ENCODE results near the gene NKX3-2. TPM values are rescaled to one million over a fixed set of nuclear protein-coding genes. Genes with fewer than 3 reads are reported as not detected.

The NKX3-2 gene
- total RNA-seq, 2 donors from 2014 or later, result 0.11 to 1.5 TPM

DNA sequence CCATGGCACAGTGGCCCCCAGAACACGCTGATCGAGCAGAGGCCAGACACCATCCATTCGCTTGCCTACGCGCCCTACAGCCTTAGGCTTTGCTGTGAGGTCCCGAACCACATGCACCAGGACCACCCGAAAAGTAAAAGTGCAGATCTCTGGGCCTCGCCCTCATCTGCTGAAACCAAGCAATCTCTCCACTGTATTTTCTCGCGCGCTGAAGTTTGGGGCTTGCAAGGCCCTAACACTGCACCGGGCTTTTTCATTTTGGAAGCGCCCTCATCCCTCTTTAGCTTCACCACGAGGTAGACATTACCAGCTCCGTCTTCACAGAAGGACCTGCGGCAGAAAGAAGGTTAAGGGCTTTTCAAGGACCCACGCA, 21.2 kb downstream of the NKX3-2 start:
- Histone ChIP-seq H3K4me3 (ENCODE audit: low read length) (no peak overlapping the region), H3K27ac (ENCODE audit: low read depth, low read length) (no peak overlapping the region), H3K9me3 (ENCODE audit: control insufficient read depth, low read length) (peaks cover 6% of the 10 kb centered on the region), H3K9ac (ENCODE audit: extremely low read depth, low read length, poor library complexity, severe bottlenecking) (no peak overlapping the region), H3K36me3 (ENCODE audit: control insufficient read depth, insufficient read depth, low read length) (no peaks in the 10 kb centered on the region), H3K4me1 (ENCODE audit: control insufficient read depth, insufficient read depth, low read length) (no peaks in the 10 kb centered on the region), H3K27me3 (ENCODE audit: control insufficient read depth, insufficient read depth, low read length, poor library complexity, severe bottlenecking) (peaks cover 63% of the 10 kb centered on the region)
- Mint-ChIP-seq H3K4me3 (no peak overlapping the region), H3K27me3 (ENCODE audit: insufficient read depth) (peaks cover 36% of the 10 kb centered on the region), H3K27ac (no peak overlapping the region), H3K4me1 (peaks cover 7% of the 10 kb centered on the region), H3K9me3 (peaks cover 17% of the 10 kb centered on the region), H3K36me3 (ENCODE audit: low read depth) (peaks cover 5% of the 10 kb centered on the region)
- TF ChIP-seq, protein P1, sequence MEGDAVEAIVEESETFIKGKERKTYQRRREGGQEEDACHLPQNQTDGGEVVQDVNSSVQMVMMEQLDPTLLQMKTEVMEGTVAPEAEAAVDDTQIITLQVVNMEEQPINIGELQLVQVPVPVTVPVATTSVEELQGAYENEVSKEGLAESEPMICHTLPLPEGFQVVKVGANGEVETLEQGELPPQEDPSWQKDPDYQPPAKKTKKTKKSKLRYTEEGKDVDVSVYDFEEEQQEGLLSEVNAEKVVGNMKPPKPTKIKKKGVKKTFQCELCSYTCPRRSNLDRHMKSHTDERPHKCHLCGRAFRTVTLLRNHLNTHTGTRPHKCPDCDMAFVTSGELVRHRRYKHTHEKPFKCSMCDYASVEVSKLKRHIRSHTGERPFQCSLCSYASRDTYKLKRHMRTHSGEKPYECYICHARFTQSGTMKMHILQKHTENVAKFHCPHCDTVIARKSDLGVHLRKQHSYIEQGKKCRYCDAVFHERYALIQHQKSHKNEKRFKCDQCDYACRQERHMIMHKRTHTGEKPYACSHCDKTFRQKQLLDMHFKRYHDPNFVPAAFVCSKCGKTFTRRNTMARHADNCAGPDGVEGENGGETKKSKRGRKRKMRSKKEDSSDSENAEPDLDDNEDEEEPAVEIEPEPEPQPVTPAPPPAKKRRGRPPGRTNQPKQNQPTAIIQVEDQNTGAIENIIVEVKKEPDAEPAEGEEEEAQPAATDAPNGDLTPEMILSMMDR (conservative IDR thresholded peaks at IDR 0.05), result no peak
- 91 to 95% methylated on average over 17 of the region's 17 CpGs for WGBS, 2 experiments (ENCODE audit: insufficient coverage in 1 of 2, insufficient read length in 1 of 2)
- no peak for DNase-seq

DNA sequence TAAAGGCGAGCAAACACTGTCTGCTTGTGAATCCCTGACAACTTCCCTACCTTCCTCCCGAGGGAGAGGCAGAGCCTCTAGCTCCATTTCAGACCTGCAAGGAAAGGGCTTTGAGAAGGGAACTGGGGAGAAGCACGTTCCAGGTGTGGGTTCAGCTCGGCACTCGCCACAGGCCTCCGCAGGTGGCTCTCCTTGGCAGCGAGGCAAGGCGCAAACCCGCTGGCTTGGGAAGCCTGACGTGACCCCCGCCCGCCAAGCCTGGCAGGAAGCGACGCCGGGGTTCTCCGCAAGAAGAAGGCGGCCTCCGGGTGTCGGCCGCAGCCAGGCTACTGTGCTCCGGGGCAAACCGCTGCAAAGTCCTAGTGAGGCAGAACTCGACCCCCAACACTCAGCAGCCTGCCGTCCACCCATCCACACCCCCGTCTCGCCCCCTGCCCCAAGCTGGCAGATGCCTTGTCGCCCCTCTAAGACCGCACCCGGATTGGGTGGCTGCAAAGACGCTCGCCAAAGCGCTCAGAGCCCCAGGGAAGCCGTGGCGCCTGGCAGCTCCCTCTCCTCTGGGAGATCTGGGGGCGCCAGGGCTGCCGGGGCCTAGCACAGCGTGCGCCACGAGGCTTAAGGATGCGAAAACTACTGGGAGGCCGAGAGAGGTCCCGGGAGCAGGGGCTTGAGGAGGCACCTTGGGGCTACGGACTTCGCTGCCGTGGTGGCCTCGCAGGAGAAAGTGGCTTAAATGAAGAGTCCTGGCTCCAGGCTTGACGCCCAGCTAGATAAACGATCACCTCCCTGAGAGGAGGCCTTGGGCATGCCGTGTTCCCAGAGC, 21.8 kb downstream of the NKX3-2 start:
- TF ChIP-seq, protein P1 (conservative IDR thresholded peaks at IDR 0.05), result no peak
- H3K4me3 ChIP-seq (ENCODE audit: low read length), result no peak overlapping the region
- Mint-ChIP-seq H3K9me3 (peaks cover 17% of the 10 kb centered on the region), H3K36me3 (ENCODE audit: low read depth) (peaks cover 5% of the 10 kb centered on the region), H3K4me3 (no peak overlapping the region), H3K27me3 (ENCODE audit: insufficient read depth) (peaks cover 35% of the 10 kb centered on the region), H3K4me1 (peaks cover 7% of the 10 kb centered on the region), H3K27ac (no peak overlapping the region)
- WGBS, 2 experiments (ENCODE audit: insufficient coverage in 1 of 2, insufficient read length in 1 of 2), result 82 to 95% methylated on average over 25 to 49 of the region's 49 CpGs
- DNase-seq, result peak; percentile 75
- H3K9ac ChIP-seq (ENCODE audit: extremely low read depth, low read length, poor library complexity, severe bottlenecking), result no peak overlapping the region
- H3K27me3 ChIP-seq (ENCODE audit: control insufficient read depth, insufficient read depth, low read length, poor library complexity, severe bottlenecking), result peaks cover 57% of the 10 kb centered on the region
- no peak overlapping the region for H3K27ac ChIP-seq (ENCODE audit: low read depth, low read length)
- no peaks in the 10 kb centered on the region for H3K4me1 ChIP-seq (ENCODE audit: control insufficient read depth, insufficient read depth, low read length)
- no peaks in the 10 kb centered on the region for H3K36me3 ChIP-seq (ENCODE audit: control insufficient read depth, insufficient read depth, low read length)
- peaks cover 6% of the 10 kb centered on the region for H3K9me3 ChIP-seq (ENCODE audit: control insufficient read depth, low read length)

DNA sequence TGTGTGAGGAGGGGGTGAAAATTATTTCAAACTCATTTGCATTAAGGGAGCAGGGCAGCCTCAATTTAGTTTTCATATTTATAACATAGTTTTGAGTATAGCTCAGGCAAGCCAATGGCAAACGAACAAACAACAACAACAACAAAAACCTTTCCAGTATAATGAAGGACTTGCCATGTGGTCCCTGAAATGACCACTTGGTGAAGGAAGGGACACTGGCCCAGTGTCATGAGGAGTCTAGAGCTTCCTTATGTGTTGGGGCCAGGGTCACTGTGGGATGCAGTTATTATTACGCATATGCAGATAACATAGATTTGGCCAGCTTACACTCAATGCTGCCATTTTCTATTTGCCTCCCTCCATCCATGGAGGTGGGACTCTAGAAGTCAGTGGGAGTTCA, 23.3 kb downstream of the NKX3-2 start:
- Histone ChIP-seq H3K9me3 (ENCODE audit: control insufficient read depth, low read length) (peaks cover 6% of the 10 kb centered on the region), H3K4me3 (ENCODE audit: low read length) (no peak overlapping the region), H3K36me3 (ENCODE audit: control insufficient read depth, insufficient read depth, low read length) (no peaks in the 10 kb centered on the region), H3K9ac (ENCODE audit: extremely low read depth, low read length, poor library complexity, severe bottlenecking) (no peak overlapping the region), H3K27me3 (ENCODE audit: control insufficient read depth, insufficient read depth, low read length, poor library complexity, severe bottlenecking) (peaks cover 43% of the 10 kb centered on the region), H3K27ac (ENCODE audit: low read depth, low read length) (no peak overlapping the region), H3K4me1 (ENCODE audit: control insufficient read depth, insufficient read depth, low read length) (no peaks in the 10 kb centered on the region)
- DNase-seq, result peak; percentile 44
- no peak overlapping the region for H3K27ac Mint-ChIP-seq
- WGBS, 2 experiments (ENCODE audit: insufficient coverage in 1 of 2, insufficient read length in 1 of 2), result 100% methylated on average over 2 of the region's 2 CpGs; no CpG with 5 or more reads in 1 of the 2 experiments
- no peak overlapping the region for H3K4me3 Mint-ChIP-seq
- peaks cover 27% of the 10 kb centered on the region for H3K27me3 Mint-ChIP-seq (ENCODE audit: insufficient read depth)
- peaks cover 5% of the 10 kb centered on the region for H3K36me3 Mint-ChIP-seq (ENCODE audit: low read depth)
- peaks cover 17% of the 10 kb centered on the region for H3K9me3 Mint-ChIP-seq
- H3K4me1 Mint-ChIP-seq, result peaks cover 7% of the 10 kb centered on the region
- TF ChIP-seq, protein P1 (conservative IDR thresholded peaks at IDR 0.05), result peak; percentile 51
